Left colon (tissue), 2 donors: ENCODE results near the gene USP17L28. TPM values are rescaled to one million over a fixed set of nuclear protein-coding genes. Genes with fewer than 3 reads are reported as not detected.
A peak's percentile ranks its signal among the peaks of the same experiment; 100 is the strongest.
"Not testable (repeated sequence)": the region's sequence is repeated elsewhere in the genome, so short reads cannot be mapped to it uniquely, and the experiment has no call there.

Experiments
- ATAC-seq: fragments of 200-7000 bp; cut with Tn5 transposase; one replicate; pipeline ENCODE4 v1.9.1; 2020; ENCODE audit warnings: mild to moderate bottlenecking, moderate library complexity
- DNase-seq, 2 donors: peaks; one replicate each; pipeline ENCODE4 v3.0.0-alpha.2; 2020
- intact Hi-C, 2 donors: fragments of 100-400 bp; cut with DNase I in 1 of 2; cut with micrococcal nuclease in 1 of 2; formaldehyde crosslinking; loops; one replicate each; pipeline versions ENCODE4 v1.11.2 to v1.14.0; 2022; cut with DNase I, micrococcal nuclease
- long read RNA-seq: library from polyadenylated mRNA; unstranded; transcript quantifications from one replicate; pipeline ENCODE4 v2.0.0, GENCODE V29; 2021
- total RNA-seq, 2 donors: library from RNA; stranded (reverse); fragmentation: NEBNext Ultra II Directional; extraction: Animal tissue kit (Norgen Biotek cat#: 25700); gene quantifications; one replicate each; pipeline ENCODE4 v1.2.1, GENCODE V29; 2021
- donor health status: DM: no; HTN: no; CAD: no.
- donor health status: DM: yes; HTN: yes; CAD: no.

USP17L28 gene
- total RNA-seq: not detected
- long read RNA-seq: 0 reads

GRCh38 chr4:9348593-9348992 is at the start of gene USP17L28:
USP17L28 (plus strand) TSS chr4:9348893; CDS start chr4:9348893, 0 bp downstream.
- DNase-seq, ATAC-seq, intact Hi-C loops: not testable (repeated sequence)

- ATAC-seq, DNase-seq, intact Hi-C loops: not testable (repeated sequence)
Measured at GRCh38 chr4:9324191-9324590, 24.5 kb upstream of the USP17L28 start.

- intact Hi-C loops, ATAC-seq, DNase-seq: not testable (repeated sequence)
Measured at GRCh38 chr4:9324865-9325264, 23.8 kb upstream of the USP17L28 start, which contains the start of gene USP17L24. USP17L24 (plus strand) TSS chr4:9325165; CDS start chr4:9325165, 0 bp downstream.

- DNase-seq, ATAC-seq, intact Hi-C loops: not testable (repeated sequence)
Measured at GRCh38 chr4:9329611-9330010, 19.1 kb upstream of the USP17L28 start, which contains the start of gene USP17L25. USP17L25 (plus strand) TSS chr4:9329911; CDS start chr4:9329911, 0 bp downstream.

GRCh38 chr4:9334358-9334757 is 14.3 kb upstream of the USP17L28 start, which contains the start of gene USP17L26:
USP17L26 (plus strand) TSS chr4:9334658; CDS start chr4:9334658, 0 bp downstream.
- intact Hi-C loops: not testable (repeated sequence)

GRCh38 chr4:9339103-9339502 is 9.6 kb upstream of the USP17L28 start, which contains the start of gene USP17L5:
USP17L5 (plus strand) TSS chr4:9339403; CDS start chr4:9339403, 0 bp downstream.
- intact Hi-C loops, DNase-seq, ATAC-seq: not testable (repeated sequence)

More at GRCh38 chr4:9334358-9334757, 14.3 kb upstream of the USP17L28 start, which contains the start of gene USP17L26:
- not testable (repeated sequence) for DNase-seq, ATAC-seq

- DNase-seq, intact Hi-C loops, ATAC-seq: not testable (repeated sequence)
Measured at GRCh38 chr4:9343848-9344247, 4.8 kb upstream of the USP17L28 start, which contains the start of gene USP17L27. USP17L27 (plus strand) TSS chr4:9344148; CDS start chr4:9344148, 0 bp downstream.

- DNase-seq, ATAC-seq: not testable (repeated sequence)
Measured at GRCh38 chr4:9350866-9351265, 2.2 kb downstream of the USP17L28 start.

GRCh38 chr4:9353338-9353737 is 4.6 kb downstream of the USP17L28 start, which contains the start of gene USP17L29:
USP17L29 (plus strand) TSS chr4:9353638; CDS start chr4:9353638, 0 bp downstream.
- ATAC-seq, intact Hi-C loops: not testable (repeated sequence)

More at GRCh38 chr4:9350866-9351265, 2.2 kb downstream of the USP17L28 start:
- intact Hi-C loops: not testable (repeated sequence)

GRCh38 chr4:9362829-9363228 is 14.1 kb downstream of the USP17L28 start, which contains the start of gene USP17L30:
USP17L30 (plus strand) TSS chr4:9363129; CDS start chr4:9363129, 0 bp downstream.
- ATAC-seq, intact Hi-C loops, DNase-seq: not testable (repeated sequence)

More at GRCh38 chr4:9353338-9353737, 4.6 kb downstream of the USP17L28 start, which contains the start of gene USP17L29:
- DNase-seq: not testable (repeated sequence)

GRCh38 chr4:9379881-9380280 is 31.2 kb downstream of the USP17L28 start:
- ATAC-seq, DNase-seq, intact Hi-C loops: not testable (repeated sequence)

GRCh38 chr4:9381012-9381534 is 32.4 kb downstream of the USP17L28 start:
- DNase-seq: peak in 1 of 2 donors; percentile 66
- intact Hi-C loops: not testable (repeated sequence)
- ATAC-seq: peak; percentile 45

- no peak for DNase-seq
- intact Hi-C loops: no loop called here
- no peak for ATAC-seq
Measured at GRCh38 chr4:9384126-9384525, 35.4 kb downstream of the USP17L28 start.

GRCh38 chr4:9389001-9389400 is 40.3 kb downstream of the USP17L28 start:
- DNase-seq, ATAC-seq, intact Hi-C loops: not testable (repeated sequence)

Other genes starting within 250 kb of the USP17L28 start
- not detected for gene FAM90A26, start 178.5 kb upstream of the USP17L28 start, total RNA-seq
- not detected for gene USP17L10, start 138.2 kb upstream of the USP17L28 start, total RNA-seq
- gene USP17L11, start 133.5 kb upstream of the USP17L28 start, total RNA-seq: not detected
- gene USP17L12, start 128.7 kb upstream of the USP17L28 start, total RNA-seq: not detected
- gene USP17L13, start 124.0 kb upstream of the USP17L28 start, total RNA-seq: not detected
- gene USP17L15, start 114.5 kb upstream of the USP17L28 start, total RNA-seq: not detected
- gene USP17L17, start 105.0 kb upstream of the USP17L28 start, total RNA-seq: not detected
- gene USP17L18, start 100.3 kb upstream of the USP17L28 start, total RNA-seq: not detected
- gene USP17L19, start 95.5 kb upstream of the USP17L28 start, total RNA-seq: not detected
- not detected for gene USP17L20, start 90.8 kb upstream of the USP17L28 start, total RNA-seq
- not detected for gene USP17L21, start 86.0 kb upstream of the USP17L28 start, total RNA-seq
- gene USP17L22, start 81.3 kb upstream of the USP17L28 start, total RNA-seq: not detected
- not detected for gene USP17L24, start 23.7 kb upstream of the USP17L28 start, total RNA-seq
- gene USP17L25, start 19.0 kb upstream of the USP17L28 start, total RNA-seq: not detected
- not detected for gene USP17L26, start 14.2 kb upstream of the USP17L28 start, total RNA-seq
- not detected for gene USP17L5, start 9.5 kb upstream of the USP17L28 start, total RNA-seq
- not detected for gene USP17L27, start 4.7 kb upstream of the USP17L28 start, total RNA-seq
- gene USP17L29, start 4.7 kb downstream of the USP17L28 start, total RNA-seq: not detected
- not detected for gene USP17L30, start 14.2 kb downstream of the USP17L28 start, total RNA-seq
- not detected for gene DEFB131A, start 95.5 kb downstream of the USP17L28 start, total RNA-seq